CD4-positive, alpha-beta T cell treated with Interleukin-15 for 4 hours (primary cell): ENCODE data around the gene CD300A.
"Not testable (repeated sequence)": the region's sequence is repeated elsewhere in the genome, so short reads cannot be mapped to it uniquely, and the experiment has no call there.

Experiments
- DNase-seq: peaks from one replicate; pipeline ENCODE4 v3.0.0-alpha.2; 2020; ENCODE audit warnings: low spot score

The CD300A gene

DNA sequence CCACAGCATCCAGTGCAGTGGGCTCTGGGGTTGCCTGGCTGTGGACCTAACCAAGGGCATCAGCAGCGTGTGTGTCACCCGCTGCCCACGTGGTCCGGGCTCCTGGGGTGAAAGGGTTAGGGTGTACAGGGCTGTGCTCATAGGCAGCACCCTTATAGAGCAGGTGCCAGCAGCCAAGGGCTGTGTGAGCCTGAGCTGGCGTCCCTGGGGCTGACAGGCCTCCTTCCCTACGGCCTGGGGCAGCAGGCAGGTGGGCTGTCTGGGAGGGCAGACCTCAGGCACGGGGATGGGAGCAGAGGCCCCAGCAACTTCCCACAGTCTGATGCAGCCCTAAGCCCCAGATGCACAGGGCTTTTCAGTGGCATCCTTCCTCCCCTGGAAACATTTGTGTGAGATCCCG is 13.9 kb downstream of the CD300A start:
- no peak for DNase-seq

DNA sequence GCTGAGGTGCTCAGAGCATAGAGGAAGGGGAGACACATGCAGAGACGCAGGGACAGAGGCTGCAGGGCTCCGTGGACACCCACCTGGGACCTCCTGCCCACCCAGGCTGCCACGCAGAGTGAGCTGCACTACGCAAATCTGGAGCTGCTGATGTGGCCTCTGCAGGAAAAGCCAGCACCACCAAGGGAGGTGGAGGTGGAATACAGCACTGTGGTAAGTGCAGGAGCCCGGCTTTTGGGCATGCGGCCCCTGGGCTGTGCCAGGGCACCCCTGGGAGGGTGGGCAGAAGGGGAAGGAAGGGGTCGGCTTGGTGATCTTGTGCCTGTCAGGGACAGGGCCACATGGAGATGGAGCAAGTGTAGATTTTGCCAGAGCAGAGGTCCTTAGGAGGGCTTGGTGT is 15.2 kb downstream of the CD300A start:
- DNase-seq = no peak

DNA sequence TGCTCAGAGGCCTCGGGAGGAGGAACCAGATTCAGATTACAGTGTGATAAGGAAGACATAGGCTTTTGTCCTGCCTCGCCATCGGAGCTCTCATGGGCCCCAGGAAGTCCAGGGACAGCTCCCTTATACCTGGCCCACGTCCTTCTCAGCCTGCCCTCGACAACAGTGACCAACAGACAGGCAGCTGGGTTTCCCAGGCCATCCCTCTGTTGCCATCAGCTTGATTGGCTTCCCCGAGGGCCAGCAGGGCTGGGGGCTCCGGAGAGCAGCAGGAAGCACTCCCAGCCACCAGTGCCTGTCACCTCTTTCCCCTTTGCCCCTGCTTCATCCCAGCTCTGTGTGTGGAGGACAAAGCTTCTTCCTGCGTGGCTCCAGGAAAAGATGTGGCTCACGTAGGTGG is 17.6 kb downstream of the CD300A start:
- no peak for DNase-seq

DNA sequence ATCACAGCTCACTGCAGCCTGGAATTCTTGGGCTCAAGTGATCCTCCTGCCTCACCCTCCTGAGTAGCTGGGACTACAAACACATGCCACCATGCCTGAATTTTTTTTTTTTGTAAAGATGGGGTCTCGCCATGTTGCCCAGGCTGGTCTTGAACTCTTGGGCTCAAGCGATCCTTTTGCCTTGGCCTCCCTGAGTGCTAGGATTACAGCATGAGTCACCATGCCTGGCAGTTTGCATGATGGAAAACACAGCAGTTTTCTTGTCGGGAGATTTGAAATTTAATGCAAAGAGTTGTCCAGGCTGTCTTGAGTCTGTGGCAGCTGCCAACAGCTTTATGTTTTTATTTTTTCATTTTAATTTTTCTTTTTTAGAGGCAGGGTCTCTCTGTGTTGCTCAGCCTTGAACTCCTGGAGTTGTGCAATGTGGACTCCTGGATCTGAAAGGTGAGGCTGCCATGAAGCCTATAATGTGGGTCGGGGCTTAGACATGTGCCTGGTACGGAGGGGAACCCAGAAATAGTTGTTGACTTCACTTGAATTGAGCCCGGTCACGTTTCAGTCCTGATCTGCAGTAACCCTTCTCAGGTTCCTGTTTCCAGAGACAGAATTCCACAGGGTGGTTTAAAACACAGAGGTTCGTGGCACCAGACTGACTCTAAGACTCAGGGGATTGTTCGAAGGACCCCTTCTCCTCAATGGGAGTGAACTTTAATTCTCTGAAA is 18.7 kb downstream of the CD300A start:
- DNase-seq = no peak

DNA sequence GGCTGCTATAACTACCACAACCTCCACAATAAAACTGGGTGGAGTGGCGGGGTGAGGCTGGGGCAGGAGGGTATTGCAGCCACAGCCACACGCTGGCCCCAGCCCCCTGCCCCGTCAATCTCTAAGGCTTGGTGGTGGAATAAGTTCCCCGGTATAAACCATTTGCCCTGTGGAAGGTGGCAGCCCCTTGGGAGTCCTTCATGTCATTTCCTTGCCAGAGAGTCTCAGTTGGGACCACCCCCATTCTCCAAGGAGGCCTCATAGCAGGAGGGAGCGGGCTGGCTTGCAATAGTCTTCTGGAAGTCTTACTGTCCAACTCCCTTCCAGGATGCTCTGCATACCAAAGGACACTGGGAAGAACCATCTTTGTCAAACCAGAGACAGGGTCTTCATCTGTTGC is 19.4 kb downstream of the CD300A start:
- no peak for DNase-seq

DNA sequence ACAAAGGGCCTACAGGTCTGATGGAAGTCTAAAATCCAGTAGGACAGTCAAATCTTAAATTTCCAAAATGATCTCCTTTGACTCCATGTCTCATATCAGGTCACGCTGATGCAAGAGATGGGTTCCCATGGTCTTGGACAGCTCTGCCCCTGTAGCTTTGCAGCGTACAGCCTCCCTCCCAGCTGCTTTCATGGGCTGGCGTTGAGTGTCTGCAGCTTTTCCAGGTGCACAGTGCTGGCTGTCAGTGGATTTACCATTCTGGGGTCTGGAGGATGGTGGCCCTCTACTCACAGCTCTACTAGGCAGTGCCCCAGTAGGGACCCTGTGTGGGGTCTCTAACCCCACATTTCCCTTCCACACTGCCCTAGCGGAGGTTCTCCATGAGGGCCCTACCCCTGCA is 21.8 kb downstream of the CD300A start:
- not testable (repeated sequence) for DNase-seq

DNA sequence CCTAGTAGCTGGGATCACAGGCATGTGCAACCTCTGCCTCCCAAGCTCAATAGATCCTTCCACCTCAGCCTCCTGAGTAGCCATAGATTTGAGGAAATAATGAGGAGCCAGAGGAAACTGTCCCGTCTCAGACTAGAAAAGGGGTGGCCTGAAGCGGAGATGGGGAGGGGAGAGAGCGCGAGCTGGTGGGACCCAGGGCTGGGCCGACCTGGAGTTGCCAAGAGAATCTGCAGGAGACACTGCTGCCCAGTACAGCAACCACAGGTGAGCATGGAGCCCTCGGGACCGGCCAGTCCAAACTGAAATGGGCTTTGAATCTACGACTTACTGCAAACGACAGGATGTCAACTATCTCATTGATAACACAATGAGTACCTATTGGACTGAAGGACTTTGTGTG is 24.3 kb downstream of the CD300A start:
- no peak for DNase-seq

DNA sequence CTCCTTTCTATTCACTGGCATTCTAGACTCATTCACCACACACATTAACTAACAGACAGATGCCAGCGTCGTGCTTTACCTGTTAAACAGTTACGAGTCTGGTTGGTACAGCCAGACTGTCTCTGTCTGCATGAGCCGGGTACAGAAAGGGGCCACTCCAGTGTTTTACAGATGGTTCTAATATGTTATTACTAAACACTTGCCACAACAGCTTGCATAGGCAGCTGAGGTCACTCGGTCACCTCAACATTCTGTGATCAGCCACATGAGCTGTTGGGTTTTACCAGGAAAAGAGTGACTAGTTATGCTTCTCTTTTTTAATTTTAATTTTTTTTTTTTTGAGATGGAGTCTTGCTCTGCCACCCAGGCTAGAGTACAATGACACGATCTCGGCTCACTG is 25.2 kb downstream of the CD300A start:
- DNase-seq = peak; percentile 32

DNA sequence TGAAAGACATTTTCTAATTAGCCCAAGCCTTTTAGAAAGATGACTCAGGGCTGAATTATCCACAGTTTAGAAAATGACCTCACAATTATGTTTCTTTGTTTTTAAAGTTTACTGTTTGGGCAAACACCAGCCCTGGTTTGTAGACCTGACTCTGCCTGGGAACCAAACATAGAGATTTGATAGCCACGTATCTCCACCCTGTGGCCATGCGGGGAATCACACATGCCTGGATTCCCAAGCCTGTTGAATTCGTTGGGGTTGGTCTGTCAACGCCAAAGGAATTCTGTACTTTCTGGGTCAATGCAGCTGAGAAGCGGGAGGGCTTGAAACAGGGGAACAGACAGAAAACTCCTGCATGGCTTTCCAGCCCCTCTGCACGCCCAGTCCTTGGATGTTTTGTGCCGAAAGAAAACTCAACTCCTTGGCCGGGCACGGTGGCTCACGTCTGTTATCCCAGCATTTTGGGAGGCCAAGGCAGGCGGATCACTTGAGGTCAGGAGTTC is 26.9 kb downstream of the CD300A start:
- peak; percentile 74 for DNase-seq

DNA sequence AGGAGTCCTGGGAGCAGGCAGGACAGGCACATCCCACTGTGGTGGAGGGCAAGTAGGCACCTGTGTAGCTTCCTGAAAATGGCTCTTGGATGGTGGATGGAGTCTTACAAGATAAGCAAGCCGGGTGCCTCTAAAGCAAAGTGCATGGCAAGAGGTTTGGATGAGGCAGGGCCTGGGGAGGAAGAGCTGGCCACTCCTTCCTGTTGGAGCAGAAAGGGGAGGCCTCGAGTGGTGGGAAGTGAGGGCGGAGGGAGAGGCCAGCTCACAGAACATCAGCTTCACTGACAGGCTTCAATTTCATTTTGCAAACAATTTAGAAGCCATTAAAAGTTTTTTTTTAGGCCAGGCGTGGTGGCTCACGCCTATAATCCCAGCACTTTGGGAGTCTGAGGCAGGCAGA is 31.0 kb downstream of the CD300A start:
- no peak for DNase-seq

DNA sequence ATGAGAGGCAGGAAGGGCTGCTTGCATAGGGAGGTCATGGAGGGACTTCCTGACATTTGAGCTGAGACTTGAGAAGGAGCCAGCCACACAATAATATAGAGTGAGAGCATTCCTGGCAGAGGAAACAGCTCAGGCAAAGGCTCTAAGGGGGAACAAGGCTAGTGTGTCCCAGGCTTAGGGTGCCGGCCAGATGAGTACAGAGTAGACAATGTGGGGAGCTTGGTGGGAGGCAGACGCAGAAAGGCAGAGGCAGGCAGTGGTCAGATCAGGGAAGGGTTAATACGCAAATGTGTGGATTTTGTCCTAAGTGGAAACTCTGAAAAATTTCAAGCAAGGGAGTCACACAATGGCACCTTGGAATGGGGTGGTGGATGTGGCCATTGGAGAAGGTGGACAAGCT is 33.6 kb downstream of the CD300A start:
- no peak for DNase-seq

DNA sequence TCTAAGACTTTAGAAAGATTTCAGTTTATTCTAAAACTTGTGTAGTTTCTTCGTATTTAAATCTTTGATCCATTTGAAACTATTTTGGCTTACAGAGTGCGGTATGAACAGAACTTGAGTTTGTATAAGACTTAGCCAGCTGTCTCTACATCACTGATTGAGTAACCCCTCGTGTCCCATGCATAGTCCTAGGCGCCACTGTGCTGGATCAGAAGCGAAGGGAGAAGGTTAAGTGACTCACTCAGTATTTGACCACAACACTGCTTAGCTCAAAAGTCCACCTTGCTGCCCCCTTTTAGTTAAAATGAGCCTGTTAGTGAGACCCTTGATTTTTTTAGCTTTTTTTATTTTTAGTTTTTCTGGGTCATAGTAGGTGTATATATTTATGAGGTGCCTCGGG is 36.4 kb downstream of the CD300A start:
- DNase-seq = no peak

DNA sequence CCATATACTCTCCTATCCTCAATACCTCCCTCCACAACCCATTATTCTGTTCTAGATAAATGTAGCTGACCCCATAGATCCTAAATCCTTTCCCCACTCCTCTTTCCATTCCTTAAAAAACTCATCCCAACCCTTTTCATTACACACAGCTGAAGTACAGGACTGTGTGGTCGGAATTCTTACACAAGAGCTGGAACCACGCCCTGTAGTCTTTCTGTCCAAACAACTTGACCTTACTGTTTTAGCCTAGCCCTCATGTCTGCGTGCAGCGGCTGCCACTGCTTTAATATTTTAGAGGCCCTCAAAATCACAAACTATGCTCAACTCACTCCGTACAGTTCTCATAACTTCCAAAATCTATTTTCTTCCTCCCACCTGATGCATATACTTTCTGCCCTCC is 37.5 kb downstream of the CD300A start:
- DNase-seq = not testable (repeated sequence)

DNA sequence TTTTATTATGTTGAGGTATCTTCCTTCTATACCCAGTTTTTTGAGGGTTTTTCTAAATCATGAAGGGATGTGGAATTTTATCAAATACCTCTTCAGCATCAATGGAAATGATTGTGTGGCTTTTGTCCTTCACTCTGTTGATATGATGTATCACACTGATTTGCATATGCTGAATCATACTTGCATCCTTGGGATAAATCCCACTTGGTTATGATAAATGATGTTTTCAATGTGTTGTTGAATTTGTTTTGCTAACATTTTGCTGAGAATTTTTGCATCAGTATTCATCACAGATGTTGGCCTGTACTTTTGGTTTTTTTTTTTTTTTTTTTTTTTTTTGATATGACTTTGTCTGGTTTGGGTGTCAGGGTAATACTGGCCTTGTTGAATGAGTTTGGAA is 41.7 kb downstream of the CD300A start:
- no peak for DNase-seq

DNA sequence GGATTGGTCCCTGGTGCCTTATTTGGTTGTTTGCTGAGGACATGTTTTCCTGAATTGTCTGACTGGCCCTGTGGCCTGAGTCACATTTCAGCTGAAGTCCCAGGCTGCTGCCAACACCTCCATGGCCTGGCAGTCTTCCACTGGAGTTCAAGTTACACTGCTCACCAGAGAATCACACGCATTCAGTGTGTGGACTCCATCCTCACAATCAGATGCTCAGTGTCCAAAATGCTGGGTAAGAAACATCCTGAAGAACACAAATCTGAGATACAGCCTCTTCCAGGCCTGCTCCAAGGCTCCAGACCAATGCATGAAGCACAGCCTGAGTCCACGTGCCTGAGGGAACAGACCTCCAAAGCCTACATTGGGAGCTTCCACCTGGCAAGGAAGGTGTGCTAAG is 45.6 kb downstream of the CD300A start:
- DNase-seq = no peak

DNA sequence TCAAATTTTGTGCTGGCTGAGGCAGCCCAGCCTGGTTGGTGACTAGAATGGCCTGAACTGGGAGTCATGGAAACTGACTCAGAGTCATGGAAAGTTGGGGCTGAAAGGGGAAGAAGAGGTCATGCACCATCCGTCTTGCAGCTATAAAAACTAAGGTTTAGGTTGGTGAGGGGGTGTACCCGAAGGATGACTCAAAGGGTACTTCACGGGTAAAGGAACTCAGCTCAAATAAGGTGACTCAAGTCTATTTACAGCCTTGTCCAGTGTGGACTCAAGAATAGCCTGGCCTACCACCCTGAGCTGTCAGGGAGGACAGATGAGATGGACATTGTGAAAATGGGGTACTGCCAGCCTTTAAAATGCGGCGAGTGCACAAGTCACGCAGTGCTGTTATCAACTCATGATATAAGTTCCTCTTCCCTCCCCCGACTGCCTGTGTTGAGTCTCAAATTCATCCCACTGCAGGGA is 46.2 kb downstream of the CD300A start:
- DNase-seq = no peak

DNA sequence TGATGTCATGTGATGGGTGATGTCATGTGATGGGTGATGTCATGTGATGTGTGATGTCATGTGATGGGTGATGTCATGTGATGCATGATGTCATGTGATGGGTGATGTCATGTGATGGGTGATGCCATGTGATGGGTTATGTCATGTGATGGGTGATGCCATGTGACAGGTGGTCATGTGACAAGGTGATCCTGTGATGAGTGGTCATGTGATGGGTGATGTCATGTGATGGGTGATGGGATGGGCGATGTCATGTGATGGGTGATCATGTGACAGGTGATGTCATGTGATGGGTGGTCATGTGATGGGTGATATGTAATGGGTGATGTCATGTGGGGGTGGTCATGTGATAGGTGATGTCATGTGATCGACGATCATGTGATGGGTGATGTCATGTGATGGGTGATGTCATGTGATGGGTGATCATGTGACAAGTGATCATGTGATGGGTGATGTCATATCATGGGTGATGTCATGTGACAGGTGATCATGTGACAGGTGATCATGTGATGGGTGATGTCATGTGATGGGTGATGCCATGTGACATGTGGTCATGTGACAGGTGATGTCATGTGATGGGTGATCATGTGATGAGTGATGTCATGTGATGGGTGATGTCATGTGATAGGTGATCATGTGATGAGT is 47.7 kb downstream of the CD300A start:
- DNase-seq = no peak

DNA sequence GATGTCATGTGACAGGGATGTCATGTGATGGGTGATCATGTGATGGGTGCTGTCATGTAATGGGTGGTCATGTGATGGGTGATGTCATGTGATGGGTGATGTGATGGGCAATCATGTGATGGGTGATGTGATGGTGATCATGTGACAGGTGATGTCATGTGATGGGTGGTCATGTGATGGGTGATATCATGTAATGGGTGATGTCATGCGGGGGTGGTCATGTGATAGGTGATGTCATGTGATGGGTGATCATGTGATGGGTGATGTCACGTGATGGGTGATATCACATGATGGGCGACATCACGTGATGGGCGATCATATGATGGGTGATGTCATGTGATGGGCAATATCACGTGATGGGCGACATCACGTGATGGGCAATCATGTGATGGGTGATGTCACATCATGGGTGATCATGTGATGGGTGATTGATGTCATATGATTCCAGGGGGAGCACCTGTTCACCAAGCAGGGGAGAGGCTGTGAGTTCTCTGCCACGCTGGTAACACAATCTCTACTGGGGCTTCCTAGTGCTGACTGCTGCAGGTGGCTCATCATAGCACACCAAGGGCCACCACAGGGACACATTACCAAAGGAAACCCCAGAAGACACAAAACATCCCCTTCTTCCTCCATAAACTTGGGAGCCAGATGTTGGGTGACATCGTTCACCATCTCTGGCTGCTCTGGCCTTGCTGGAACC is 48.3 kb downstream of the CD300A start:
- no peak for DNase-seq

DNA sequence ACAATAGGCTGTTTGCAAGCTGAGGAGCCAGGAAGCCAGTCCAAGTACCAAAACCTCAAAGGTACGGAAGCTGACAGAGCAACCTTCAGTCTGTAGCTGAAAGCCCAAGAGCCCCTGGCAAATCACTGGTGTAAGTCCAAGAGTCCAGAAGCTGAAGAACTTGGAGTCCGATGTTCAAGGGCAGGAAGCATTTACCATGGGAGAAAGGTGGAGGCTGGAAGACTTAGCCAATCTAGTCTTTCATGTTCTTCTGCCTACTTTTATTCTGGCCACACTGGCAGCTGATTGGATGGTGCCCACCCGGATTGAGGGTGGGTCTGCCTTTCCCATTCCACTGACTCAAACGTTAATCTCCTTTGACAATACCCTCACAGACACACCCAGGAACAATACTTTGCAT is 49.5 kb downstream of the CD300A start:
- no peak for DNase-seq

DNA sequence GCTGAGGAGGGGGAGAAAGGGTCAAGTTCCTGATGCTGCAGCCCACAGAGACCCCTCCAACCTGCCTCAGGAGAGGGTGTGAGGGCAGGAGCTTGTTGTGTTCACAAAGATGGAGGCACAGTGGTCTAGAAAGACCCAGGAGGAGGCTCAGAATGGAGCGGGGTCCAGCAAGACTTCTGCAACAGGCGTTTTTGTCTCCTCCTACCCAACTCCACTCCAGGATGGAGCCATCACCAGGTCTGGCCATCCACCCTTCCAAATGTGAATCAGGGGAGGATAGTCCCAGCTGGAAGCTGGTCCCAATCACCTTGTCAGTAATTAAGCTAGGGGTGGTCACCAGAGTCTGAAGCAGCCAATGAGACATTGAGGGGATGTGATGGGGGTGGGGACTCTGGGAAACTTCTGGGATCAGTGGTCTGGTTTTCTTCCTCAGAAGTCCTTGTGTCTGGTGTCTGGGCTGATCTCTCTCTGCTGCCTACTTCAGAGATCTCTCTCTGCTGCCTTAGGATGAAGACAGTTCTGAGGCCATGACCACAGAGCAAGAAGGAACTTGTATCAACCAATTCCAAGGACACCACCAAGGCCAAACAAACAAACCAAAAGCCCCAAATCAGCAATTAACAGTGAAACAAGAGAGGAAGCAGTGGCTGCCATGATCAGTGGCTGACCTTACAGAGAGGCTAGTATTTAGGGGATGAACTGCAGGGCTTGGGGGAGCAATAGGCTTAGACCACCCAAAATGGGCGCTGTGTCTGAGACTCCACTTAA is 50.3 kb downstream of the CD300A start:
- DNase-seq = no peak

DNA sequence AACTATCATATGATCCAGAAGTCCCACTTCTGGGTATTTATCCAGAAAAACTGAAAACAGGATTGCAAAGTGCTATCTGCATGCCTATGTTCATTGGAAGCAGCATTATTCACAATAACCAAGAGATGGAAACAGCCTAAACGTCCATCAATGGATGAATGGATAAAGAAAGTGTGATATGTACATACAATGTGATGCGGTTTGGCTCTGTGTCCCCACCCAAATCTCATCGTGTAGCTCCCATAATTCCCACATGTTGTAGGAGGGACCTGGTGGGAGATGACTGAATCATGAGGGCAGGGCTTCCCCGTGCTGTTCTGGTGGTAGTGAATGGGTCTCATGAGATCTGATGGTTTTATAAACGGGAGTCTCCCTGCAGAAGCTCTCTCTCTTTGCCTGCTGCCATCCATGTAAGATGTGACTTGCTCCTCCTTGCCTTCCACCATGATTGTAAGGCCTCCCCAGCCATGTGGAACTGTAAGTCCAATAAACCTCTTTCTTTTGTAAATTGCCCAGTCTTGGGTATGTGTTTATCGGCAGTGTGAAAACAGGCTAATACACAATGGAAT is 52.1 kb downstream of the CD300A start:
- not testable (repeated sequence) for DNase-seq

DNA sequence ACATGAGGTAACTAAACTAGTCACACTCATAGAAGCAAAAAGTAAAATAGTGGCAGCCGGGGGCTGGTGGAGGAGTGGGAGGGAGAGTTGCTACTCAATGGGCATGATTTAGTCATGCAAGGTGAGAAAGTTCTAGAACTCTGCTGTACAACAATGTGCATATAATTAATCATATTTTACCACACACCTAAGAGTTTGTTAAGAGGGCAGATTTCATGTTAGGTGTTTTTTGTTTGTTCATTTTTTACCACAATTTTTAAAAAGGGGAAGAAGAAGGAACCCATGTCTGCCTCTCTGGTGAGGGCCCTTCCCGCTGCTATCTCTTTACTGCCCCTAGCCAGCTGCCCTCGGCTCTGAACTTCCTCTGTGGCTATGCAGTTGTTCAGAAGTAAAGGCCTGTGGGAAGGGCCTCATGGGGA is 53.6 kb downstream of the CD300A start:
- DNase-seq = no peak
